Inflammatory macrophage treated with lipopolysaccharide for 4 hours (primary cell): Measurements from ENCODE around the gene HNRNPF.
"Not testable (repeated sequence)": the region's sequence is repeated elsewhere in the genome, so short reads cannot be mapped to it uniquely, and the experiment has no call there.

Experiments used
- DNase-seq: peaks from one replicate; pipeline ENCODE4 v3.0.0-alpha.2; 2020

Gene HNRNPF

GRCh38 chr10:43344051-43344450 lies 64.9 kb downstream of the HNRNPF start:
- DNase-seq: no peak

GRCh38 chr10:43343126-43343525 lies 65.9 kb downstream of the HNRNPF start:
- DNase-seq: no peak

DNA sequence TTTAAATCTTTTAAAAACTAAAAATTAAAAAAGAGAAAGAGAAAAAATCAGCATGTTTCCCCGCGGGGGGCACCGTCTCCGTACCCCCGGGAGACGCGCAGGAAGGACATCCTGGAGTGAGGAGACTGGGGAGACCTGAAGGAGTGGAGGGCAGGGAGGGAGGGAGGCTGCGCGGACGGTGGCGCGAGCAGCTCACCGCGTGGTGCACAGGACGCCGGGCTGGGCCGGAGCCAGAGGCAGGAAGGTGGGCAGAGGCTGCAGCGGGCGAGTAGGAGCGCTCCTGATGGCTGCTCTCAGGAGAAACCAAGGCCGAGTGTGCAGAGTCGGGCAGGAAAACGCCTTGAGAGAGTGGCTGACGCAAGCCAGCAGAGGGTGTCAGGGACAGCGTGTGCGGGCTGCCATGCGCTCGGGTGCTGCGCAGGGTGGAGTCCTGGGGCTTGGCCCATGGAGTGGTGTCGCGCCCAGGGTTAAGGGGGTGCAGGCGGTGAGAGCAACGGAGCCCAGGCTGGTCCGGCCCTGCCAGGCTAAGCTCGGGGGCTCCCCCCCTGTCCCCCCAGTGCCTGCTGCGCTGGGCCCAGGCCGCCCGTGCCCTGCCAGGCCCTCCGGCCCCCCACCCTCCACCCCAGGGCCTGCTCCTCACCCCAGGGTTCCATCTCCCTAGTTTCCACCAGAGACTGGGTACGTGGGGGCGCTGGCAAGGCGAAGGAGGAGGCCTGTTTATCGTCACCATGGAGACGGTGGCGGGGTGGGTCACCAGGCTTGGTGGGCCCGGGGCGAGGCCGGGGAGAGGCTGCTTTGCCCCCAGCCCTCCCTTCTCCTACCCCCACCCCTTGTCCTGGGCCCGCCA lies 66.5 kb downstream of the HNRNPF start:
- DNase-seq: no peak

DNA sequence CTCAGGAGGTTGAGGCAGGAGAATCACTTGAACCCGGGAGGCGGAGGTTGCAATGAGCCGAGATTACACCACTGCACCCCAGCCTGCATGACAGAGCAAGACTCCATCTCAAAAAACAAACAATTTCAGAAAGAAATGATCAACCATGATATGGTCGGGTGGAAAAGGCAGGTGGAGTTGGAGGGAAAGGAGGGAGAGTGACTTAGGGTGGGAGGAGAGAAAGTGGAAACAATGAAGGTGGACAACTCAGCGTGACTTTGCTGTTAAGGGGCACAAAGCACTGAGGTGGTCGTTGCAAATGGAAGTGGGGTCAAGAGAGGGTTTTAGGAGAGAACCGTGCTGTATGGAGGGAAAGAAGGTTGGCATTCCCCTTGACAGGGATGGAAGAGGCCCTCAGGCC lies 67.5 kb downstream of the HNRNPF start:
- DNase-seq: no peak

- DNase-seq: no peak
Observed at GRCh38 chr10:43340619-43341018, 68.4 kb downstream of the HNRNPF start.

- no peak for DNase-seq
Observed at GRCh38 chr10:43340101-43340500, 68.9 kb downstream of the HNRNPF start.

GRCh38 chr10:43339136-43339535 lies 69.8 kb downstream of the HNRNPF start:
- DNase-seq: no peak

GRCh38 chr10:43338117-43338516 lies 70.9 kb downstream of the HNRNPF start:
- DNase-seq: no peak

- DNase-seq: not testable (repeated sequence)
Observed at GRCh38 chr10:43337536-43337935, 71.5 kb downstream of the HNRNPF start.

DNA sequence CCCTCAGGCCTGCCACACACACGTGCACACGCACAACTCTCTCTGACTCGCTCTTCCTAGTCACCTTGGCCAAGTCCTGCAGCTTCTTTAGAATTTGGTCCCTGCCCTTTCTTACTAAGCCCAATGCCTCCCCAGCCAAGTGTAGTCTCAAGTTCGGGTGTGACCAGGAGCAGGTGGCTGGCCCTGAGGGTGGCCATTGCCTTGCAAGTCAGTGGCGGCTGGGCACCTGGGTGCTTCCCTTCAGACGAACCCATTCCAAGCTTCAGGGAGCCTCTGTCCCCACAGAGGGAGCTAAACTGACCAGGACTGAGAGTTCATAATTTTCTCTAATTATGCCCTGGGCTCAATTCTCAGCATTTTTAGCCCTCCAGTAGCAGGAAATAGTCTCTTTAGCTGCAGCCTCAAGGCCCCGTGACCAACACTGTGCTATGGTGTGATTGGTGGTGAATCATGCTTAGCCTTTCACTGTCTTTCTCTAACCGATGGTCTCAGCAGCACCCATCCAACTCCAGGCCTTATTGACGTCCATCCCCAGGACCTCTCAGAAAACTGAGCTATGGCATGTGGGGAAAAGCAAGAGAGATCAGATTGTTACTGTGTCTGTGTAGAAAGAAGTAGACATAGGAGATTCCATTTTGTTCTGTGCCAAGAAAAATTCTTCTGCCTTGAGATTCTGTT lies 72.2 kb downstream of the HNRNPF start:
- no peak for DNase-seq

DNA sequence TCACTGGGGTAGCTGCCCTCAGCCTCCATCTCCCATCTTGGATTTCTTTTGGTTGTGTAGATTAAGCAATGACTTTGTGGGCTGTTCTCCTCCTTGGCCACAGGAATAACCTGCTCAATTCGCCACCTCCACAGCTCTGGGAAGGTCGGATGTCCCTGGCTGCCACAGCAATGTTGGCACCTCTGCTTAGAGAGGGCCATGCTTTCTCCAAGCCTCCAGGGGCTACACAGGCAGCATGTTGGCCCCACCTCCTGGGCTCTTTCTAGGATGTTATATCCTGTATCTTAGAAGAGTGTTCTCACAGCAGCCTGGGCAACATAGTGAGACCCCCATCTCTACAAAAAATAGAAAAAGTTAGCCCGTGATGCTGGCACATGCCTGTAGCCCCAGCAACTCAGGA lies 72.9 kb downstream of the HNRNPF start:
- no peak for DNase-seq
